Heart left ventricle (tissue), 13 donors: Measurements from ENCODE around the gene ENOX2.

Source experiments
- POLR2A ChIP-seq, 2 donors: fragments of 450-650 bp; IDR thresholded peaks; one replicate each; pipeline ENCODE4 v1.6.1; 2017; ENCODE audit warnings: antibody characterized with exemption in 2 of 2, mild to moderate bottlenecking in 2 of 2, moderate library complexity in 2 of 2
- TF ChIP-seq, protein P1 (sequence below), 12 donors: fragments of 200-600 bp; sonication (generic) in 4 of 12; IDR thresholded peaks; one replicate each; pipeline versions ENCODE4 v1.5.0 to v1.8.0; 2018 to 2022; ENCODE audit warnings: antibody characterized with exemption in 12 of 12, mild to moderate bottlenecking in 5 of 12
- donor health status: ischemic (EF 13 %, LVEDD 7.1; RV severe dilation, severe dysfunction).
- donor health status: DM: no; HTN: yes; CAD: no.
- donor health status: DM: no; HTN: no; CAD: no.
- donor health status: ischemic (EF 25% LVEDD 6.9; RV normal size, moderate dysfunction).
- donor health status: ischemic (EF 25% LVEDD 5.7; RV mildly dilated, moderate dysfunction).
- donor health status: ischemic (EF 35%, LVEDD 5.7; RV mildly dilated, moderate dysfunction).
- donor health status: nonischemic (EF 11% LVEDD 7.7; RV severe dilation, severe dysfunction).
- donor health status: DM: yes; HTN: yes; CAD: no.
- donor health status: PGD.
- donor health status: ischemic (EF 29% LVEDD 5.4; RV normal size, mild dysfunction).
- donor health status: nonischemic (EF 23%, LVEDD 6.1; RV moderate dilation, normal function).

DNA sequence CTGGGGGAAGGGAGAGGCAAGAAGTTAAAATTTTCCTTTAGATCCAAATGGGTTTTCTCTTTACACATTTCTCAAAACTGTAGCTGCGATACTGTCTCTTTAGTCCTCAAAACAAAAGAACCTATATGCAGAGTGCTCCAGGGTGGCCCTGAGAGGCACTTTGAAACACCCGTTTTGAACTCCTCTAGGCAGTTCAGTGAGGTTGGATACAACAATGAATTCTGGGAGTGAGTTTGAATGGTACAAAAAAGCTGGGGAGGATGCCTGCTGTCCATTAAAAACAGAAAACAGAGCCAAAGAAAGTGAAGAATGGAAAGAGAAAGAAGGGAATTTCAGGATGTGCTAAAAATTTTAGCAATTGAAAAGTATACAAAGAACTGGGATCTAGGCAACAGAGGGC lies 23.1 kb downstream of the ENOX2 start:
- TF ChIP-seq, protein P1, sequence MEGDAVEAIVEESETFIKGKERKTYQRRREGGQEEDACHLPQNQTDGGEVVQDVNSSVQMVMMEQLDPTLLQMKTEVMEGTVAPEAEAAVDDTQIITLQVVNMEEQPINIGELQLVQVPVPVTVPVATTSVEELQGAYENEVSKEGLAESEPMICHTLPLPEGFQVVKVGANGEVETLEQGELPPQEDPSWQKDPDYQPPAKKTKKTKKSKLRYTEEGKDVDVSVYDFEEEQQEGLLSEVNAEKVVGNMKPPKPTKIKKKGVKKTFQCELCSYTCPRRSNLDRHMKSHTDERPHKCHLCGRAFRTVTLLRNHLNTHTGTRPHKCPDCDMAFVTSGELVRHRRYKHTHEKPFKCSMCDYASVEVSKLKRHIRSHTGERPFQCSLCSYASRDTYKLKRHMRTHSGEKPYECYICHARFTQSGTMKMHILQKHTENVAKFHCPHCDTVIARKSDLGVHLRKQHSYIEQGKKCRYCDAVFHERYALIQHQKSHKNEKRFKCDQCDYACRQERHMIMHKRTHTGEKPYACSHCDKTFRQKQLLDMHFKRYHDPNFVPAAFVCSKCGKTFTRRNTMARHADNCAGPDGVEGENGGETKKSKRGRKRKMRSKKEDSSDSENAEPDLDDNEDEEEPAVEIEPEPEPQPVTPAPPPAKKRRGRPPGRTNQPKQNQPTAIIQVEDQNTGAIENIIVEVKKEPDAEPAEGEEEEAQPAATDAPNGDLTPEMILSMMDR (IDR thresholded peaks at IDR 0.05): no peak
- no peak for TF ChIP-seq POLR2A (IDR thresholded peaks at IDR 0.05)
